SK-N-SH treated with all-trans-retinoic acid at 6 μM for 48 hours (cell line): ENCODE measurements around the gene TMA7.

Experiments
- ARNTL ChIP-seq: fragments of 450-650 bp; formaldehyde crosslinking; IDR thresholded peaks from 2 replicates; pipeline ENCODE4 v1.5.0; 2020; ENCODE audit warnings: low read depth, mild to moderate bottlenecking, moderate library complexity, borderline replicate concordance
- CSDC2 ChIP-seq: fragments of 250-450 bp; sonication (Bioruptor Pico); IDR thresholded peaks from 2 replicates; pipeline ENCODE4 v1.5.0; 2020; ENCODE audit warnings: mild to moderate bottlenecking, moderate library complexity
- ESRRG ChIP-seq: fragments of 250-450 bp; sonication (Bioruptor Pico); IDR thresholded peaks from 2 replicates; pipeline ENCODE4 v1.6.1; 2021; ENCODE audit warnings: mild to moderate bottlenecking
- TF ChIP-seq, protein P1 (sequence below): fragments of 250-450 bp; sonication (Bioruptor Pico); IDR thresholded peaks from 2 replicates; pipeline ENCODE4 v1.8.0; 2020; ENCODE audit warnings: mild to moderate bottlenecking, moderate library complexity, borderline replicate concordance

DNA sequence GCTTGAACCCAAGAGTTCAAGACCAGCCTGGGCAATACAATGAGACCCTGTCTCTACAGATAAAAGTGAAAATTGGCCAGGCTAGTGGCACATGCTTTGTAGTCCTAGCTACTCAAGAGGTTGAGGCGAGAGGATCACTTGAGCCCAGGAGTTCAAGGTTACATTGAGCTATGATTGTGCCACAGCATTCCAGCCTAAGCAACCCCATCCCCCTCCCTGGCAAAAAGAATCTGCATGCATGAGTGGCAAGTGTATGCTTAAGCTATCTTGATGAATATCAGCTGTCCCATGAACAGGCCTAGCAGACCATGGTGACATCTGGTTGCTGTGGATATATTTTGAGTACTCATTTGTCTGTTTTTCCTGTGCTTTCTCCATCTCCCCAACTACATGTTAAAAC is 11.2 kb downstream of the TMA7 start:
- TF ChIP-seq CSDC2 (CRISPR knock-in tag) (no peak), ARNTL (CRISPR knock-in tag) (no peak), ESRRG (no peak)
- TF ChIP-seq, protein P1, sequence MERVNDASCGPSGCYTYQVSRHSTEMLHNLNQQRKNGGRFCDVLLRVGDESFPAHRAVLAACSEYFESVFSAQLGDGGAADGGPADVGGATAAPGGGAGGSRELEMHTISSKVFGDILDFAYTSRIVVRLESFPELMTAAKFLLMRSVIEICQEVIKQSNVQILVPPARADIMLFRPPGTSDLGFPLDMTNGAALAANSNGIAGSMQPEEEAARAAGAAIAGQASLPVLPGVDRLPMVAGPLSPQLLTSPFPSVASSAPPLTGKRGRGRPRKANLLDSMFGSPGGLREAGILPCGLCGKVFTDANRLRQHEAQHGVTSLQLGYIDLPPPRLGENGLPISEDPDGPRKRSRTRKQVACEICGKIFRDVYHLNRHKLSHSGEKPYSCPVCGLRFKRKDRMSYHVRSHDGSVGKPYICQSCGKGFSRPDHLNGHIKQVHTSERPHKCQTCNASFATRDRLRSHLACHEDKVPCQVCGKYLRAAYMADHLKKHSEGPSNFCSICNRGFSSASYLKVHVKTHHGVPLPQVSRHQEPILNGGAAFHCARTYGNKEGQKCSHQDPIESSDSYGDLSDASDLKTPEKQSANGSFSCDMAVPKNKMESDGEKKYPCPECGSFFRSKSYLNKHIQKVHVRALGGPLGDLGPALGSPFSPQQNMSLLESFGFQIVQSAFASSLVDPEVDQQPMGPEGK (CRISPR knock-in tag): no peak
